Parathyroid adenoma (tissue), 2 donors: Measurements from ENCODE around the gene HK3.

Experiments used
- H2AFZ ChIP-seq: fragments of 300-600 bp; sonication (generic); one replicate; pipeline ENCODE4 v1.7.0; 2017; ENCODE audit warnings: antibody characterized with exemption, mild to moderate bottlenecking
- H3K27ac ChIP-seq: fragments of 300-600 bp; sonication (generic); one replicate; pipeline ENCODE4 v1.7.0; 2017
- H3K27me3 ChIP-seq: fragments of 300-600 bp; sonication (generic); one replicate; pipeline ENCODE4 v1.7.0; 2017; ENCODE audit warnings: low read length; ENCODE audit not compliant: control insufficient read depth, insufficient read depth
- H3K36me3 ChIP-seq: fragments of 300-600 bp; sonication (generic); one replicate; pipeline ENCODE4 v1.7.0; 2017; ENCODE audit warnings: low read length; ENCODE audit not compliant: control insufficient read depth, insufficient read depth
- H3K4me1 ChIP-seq: fragments of 300-600 bp; sonication (generic); one replicate; pipeline ENCODE4 v1.7.0; 2017; ENCODE audit warnings: control low read depth
- H3K4me2 ChIP-seq: fragments of 300-600 bp; sonication (generic); one replicate; pipeline ENCODE4 v1.7.0; 2017; ENCODE audit warnings: low read length
- H3K4me3 ChIP-seq: fragments of 300-600 bp; sonication (generic); one replicate; pipeline ENCODE4 v1.7.0; 2017; ENCODE audit warnings: low read depth, low read length
- H3K79me2 ChIP-seq: fragments of 300-600 bp; sonication (generic); one replicate; pipeline ENCODE4 v1.7.0; 2017; ENCODE audit warnings: control low read depth
- H3K9ac ChIP-seq: fragments of 300-600 bp; sonication (generic); one replicate; pipeline ENCODE4 v1.7.0; 2017; ENCODE audit warnings: mild to moderate bottlenecking
- H3K9me3 ChIP-seq: fragments of 300-600 bp; sonication (generic); one replicate; pipeline ENCODE4 v1.7.0; 2017; ENCODE audit warnings: low read length; ENCODE audit not compliant: control insufficient read depth
- TF ChIP-seq, protein P1 (sequence below): fragments of 300-600 bp; sonication (generic); IDR thresholded peaks from one replicate; pipeline ENCODE4 v1.7.0; 2017; ENCODE audit warnings: antibody characterized with exemption, mild to moderate bottlenecking
- donor health status: primary hyperparathyroidism.

Gene HK3

GRCh38 chr5:176943816-176944215, 44.7 kb upstream of the HK3 start:
- Histone ChIP-seq H3K79me2 (no peaks in the 10 kb centered on the region), H3K27ac (no peak overlapping the region), H2AFZ (no peak overlapping the region), H3K4me3 (no peak overlapping the region), H3K4me1 (no peaks in the 10 kb centered on the region), H3K36me3 (no peaks in the 10 kb centered on the region), H3K27me3 (no peaks in the 10 kb centered on the region), H3K9ac (no peak overlapping the region), H3K4me2 (no peak overlapping the region), H3K9me3 (no peaks in the 10 kb centered on the region)
- TF ChIP-seq, protein P1, sequence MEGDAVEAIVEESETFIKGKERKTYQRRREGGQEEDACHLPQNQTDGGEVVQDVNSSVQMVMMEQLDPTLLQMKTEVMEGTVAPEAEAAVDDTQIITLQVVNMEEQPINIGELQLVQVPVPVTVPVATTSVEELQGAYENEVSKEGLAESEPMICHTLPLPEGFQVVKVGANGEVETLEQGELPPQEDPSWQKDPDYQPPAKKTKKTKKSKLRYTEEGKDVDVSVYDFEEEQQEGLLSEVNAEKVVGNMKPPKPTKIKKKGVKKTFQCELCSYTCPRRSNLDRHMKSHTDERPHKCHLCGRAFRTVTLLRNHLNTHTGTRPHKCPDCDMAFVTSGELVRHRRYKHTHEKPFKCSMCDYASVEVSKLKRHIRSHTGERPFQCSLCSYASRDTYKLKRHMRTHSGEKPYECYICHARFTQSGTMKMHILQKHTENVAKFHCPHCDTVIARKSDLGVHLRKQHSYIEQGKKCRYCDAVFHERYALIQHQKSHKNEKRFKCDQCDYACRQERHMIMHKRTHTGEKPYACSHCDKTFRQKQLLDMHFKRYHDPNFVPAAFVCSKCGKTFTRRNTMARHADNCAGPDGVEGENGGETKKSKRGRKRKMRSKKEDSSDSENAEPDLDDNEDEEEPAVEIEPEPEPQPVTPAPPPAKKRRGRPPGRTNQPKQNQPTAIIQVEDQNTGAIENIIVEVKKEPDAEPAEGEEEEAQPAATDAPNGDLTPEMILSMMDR, result no peak

DNA sequence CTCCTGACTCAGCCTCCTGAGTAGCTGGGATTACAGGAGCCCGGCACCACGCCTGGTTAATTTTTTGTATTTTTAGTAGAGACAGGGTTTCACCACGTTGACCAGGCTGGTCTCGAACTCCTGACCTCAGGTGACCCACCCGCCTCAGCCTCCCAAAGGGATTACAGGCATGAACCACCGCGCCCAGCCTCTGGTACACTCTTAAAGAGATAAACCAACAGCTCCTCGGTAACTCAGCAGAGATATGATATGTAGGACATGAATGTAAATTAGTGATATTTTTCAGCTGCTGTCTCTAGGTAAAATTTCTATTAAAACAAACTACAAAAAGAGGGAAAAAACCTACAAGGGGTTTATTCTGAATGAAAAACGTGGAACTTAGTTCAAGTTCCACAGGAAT, 42.8 kb upstream of the HK3 start:
- Histone ChIP-seq H2AFZ (no peak overlapping the region), H3K9ac (no peak overlapping the region), H3K9me3 (no peaks in the 10 kb centered on the region), H3K4me2 (no peak overlapping the region), H3K79me2 (peaks cover 2% of the 10 kb centered on the region), H3K4me1 (no peaks in the 10 kb centered on the region), H3K4me3 (no peak overlapping the region), H3K27me3 (no peaks in the 10 kb centered on the region), H3K36me3 (no peaks in the 10 kb centered on the region), H3K27ac (no peak overlapping the region)
- TF ChIP-seq, protein P1, result no peak

GRCh38 chr5:176938472-176938871, 39.3 kb upstream of the HK3 start:
- no peak overlapping the region for H3K27ac ChIP-seq
- H2AFZ ChIP-seq, result no peak overlapping the region
- H3K9ac ChIP-seq, result no peak overlapping the region
- H3K4me1 ChIP-seq, result no peaks in the 10 kb centered on the region
- no peaks in the 10 kb centered on the region for H3K27me3 ChIP-seq
- H3K4me3 ChIP-seq, result no peak overlapping the region
- H3K79me2 ChIP-seq, result peaks cover 2% of the 10 kb centered on the region
- H3K4me2 ChIP-seq, result no peak overlapping the region
- no peaks in the 10 kb centered on the region for H3K36me3 ChIP-seq
- H3K9me3 ChIP-seq, result no peaks in the 10 kb centered on the region
- TF ChIP-seq, protein P1, result no peak

GRCh38 chr5:176935017-176935416, 35.9 kb upstream of the HK3 start:
- Histone ChIP-seq H3K4me2 (no peak overlapping the region), H3K27me3 (no peaks in the 10 kb centered on the region), H3K36me3 (no peaks in the 10 kb centered on the region), H3K4me1 (no peaks in the 10 kb centered on the region), H3K4me3 (no peak overlapping the region), H3K9me3 (no peaks in the 10 kb centered on the region), H3K27ac (no peak overlapping the region), H2AFZ (no peak overlapping the region), H3K79me2 (peaks cover 2% of the 10 kb centered on the region), H3K9ac (no peak overlapping the region)
- TF ChIP-seq, protein P1, result no peak

DNA sequence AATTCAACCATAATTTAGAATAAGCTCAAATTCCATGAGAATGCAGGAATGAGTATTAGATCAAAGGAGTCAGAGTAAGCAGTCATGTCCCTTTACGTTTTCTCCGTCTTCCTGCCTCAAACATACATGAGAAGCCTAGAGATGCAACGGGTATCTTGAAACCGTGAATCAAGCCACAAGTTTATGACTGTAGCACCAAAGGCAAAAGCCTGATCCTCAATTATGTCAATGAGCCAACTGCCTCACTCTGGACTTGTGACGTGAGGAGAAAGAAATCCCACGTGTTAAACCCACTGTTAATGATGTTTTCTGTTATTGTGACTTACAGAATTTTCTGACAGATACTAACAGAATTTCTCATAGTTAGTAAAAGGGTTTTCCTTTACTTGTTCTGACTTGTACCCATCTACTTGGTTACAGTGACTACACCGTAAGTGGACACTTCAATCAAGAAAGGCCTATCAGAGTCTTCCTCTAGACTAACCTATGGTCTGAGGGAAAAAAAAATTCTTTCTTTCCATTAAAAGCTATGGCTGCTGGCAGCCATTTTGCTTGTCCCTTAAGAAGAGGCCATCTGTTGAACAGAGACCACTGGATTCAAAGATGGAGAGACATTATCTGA, 35.3 kb upstream of the HK3 start:
- Histone ChIP-seq H3K79me2 (peaks cover 2% of the 10 kb centered on the region), H3K4me2 (no peak overlapping the region), H3K36me3 (no peaks in the 10 kb centered on the region), H3K4me1 (no peaks in the 10 kb centered on the region), H3K9me3 (no peaks in the 10 kb centered on the region), H3K4me3 (no peak overlapping the region), H3K27me3 (no peaks in the 10 kb centered on the region), H3K27ac (no peak overlapping the region), H2AFZ (no peak overlapping the region), H3K9ac (no peak overlapping the region)
- TF ChIP-seq, protein P1, result no peak
